GM12878 (cell line): ENCODE data around the gene KRT20. TPM values are rescaled to one million over a fixed set of nuclear protein-coding genes. Genes with fewer than 3 reads are reported as not detected.
"Not testable (repeated sequence)": the region's sequence is repeated elsewhere in the genome, so short reads cannot be mapped to it uniquely, and the experiment has no call there.

Experiments used
- ATAC-seq: fragments of 200-7000 bp; cut with Tn5 transposase; 3 replicates; pipeline ENCODE4 v1.9.1; 2020; ENCODE audit warnings: mild to moderate bottlenecking, moderate library complexity
- BruUV-seq: library from RNA; stranded (reverse); fragments of 400-500 nt; replicated peaks from 2 replicates; lab custom pipeline; 2021; lab: Mats Ljungman, UMichigan
- CTCF ChIA-PET: fragments of 300-600 bp; sonication (Branson Sonifier 250); formaldehyde crosslinking; extraction: SDS; loops from one replicate; lab custom pipeline; 2021; ENCODE audit warnings: inconsistent platforms; lab: Yijun Ruan, JAX
- POLR2A ChIA-PET: fragments of 350-600 bp; formaldehyde crosslinking; extraction: SDS; loops from one replicate; lab custom pipeline; 2021; ENCODE audit warnings: inconsistent platforms; lab: Charles Lee
- RAD21 ChIA-PET: fragments of 300-600 bp; sonication (Branson Sonifier 250); formaldehyde crosslinking; loops from one replicate; lab custom pipeline; 2023; ENCODE audit warnings: antibody characterized with exemption; ENCODE audit not compliant: unreplicated experiment; lab: Charles Lee
- SMC1A ChIA-PET: fragments of 300-600 bp; sonication (Branson Sonifier 250); formaldehyde crosslinking; loops from one replicate; lab custom pipeline; 2023; ENCODE audit not compliant: unreplicated experiment, uncharacterized antibody; lab: Charles Lee
- DNase-seq: peaks from one replicate; pipeline ENCODE4 v3.0.0-alpha.2; 2011; ENCODE audit warnings: low read depth, low spot score
- FAIRE-seq: peaks from 3 replicates; lab custom pipeline; 2011; peaks lifted over from hg19 to GRCh38; lab: Jason Lieb, UNC
- H2AFZ ChIP-seq: 2 replicates; pipeline ENCODE4 v1.6.0; 2011; ENCODE audit warnings: low read depth, low read length, control low read depth; ENCODE audit not compliant: control insufficient read depth
- H3K27ac ChIP-seq: 2 replicates; pipeline ENCODE4 v1.5.1; 2011; ENCODE audit warnings: control low read depth; ENCODE audit not compliant: control insufficient read depth, insufficient read depth
- H3K27me3 ChIP-seq, 2 experiments: replicated peaks in 1 of 2; 2 replicates each; pipeline versions ENCODE4 v1.6.0 to v1.6.1; 2011; ENCODE audit warnings: low read length in 1 of 2; ENCODE audit not compliant: control insufficient read depth in 2 of 2, insufficient read depth in 2 of 2
- H3K36me3 ChIP-seq, 2 experiments: 2 replicates each; pipeline ENCODE4 v1.5.1; 2011; ENCODE audit warnings: low read length in 1 of 2; ENCODE audit not compliant: control insufficient read depth in 2 of 2, insufficient read depth in 2 of 2
- H3K4me1 ChIP-seq: 2 replicates; pipeline ENCODE4 v1.6.1; 2011; ENCODE audit warnings: mild to moderate bottlenecking, low read length, moderate library complexity, mixed read lengths; ENCODE audit not compliant: control insufficient read depth, insufficient read depth
- H3K4me2 ChIP-seq: 2 replicates; pipeline ENCODE4 v1.6.0; 2011; ENCODE audit warnings: control low read depth; ENCODE audit not compliant: control insufficient read depth, insufficient read depth
- H3K4me3 ChIP-seq: fragments of 200-600 bp; sonication (generic); 2 replicates; pipeline ENCODE4 v1.5.1; 2016
- H3K79me2 ChIP-seq: 2 replicates; pipeline ENCODE4 v1.6.0; 2011; ENCODE audit warnings: low read length; ENCODE audit not compliant: control insufficient read depth, insufficient read depth
- H3K9ac ChIP-seq: 2 replicates; pipeline ENCODE4 v1.8.0; 2011; ENCODE audit warnings: low read length, control low read depth, mixed read lengths; ENCODE audit not compliant: control insufficient read depth, insufficient read depth
- H3K9me3 ChIP-seq: replicated peaks from 3 replicates; pipeline ENCODE4 v1.5.1; 2011; ENCODE audit warnings: mild to moderate bottlenecking, low read length; ENCODE audit not compliant: control insufficient read depth, insufficient read depth
- H4K20me1 ChIP-seq: 2 replicates; pipeline ENCODE4 v1.6.0; 2011; ENCODE audit not compliant: control insufficient read depth, insufficient read depth
- RAD51 ChIP-seq: fragments of 450-650 bp; IDR thresholded peaks from 2 replicates; pipeline ENCODE4 v1.6.1; 2016; ENCODE audit warnings: moderate library complexity, mild to moderate bottlenecking, inconsistent platforms
- SMARCA5 ChIP-seq: fragments of 450-650 bp; IDR thresholded peaks from 2 replicates; pipeline ENCODE4 v1.6.1; 2017; ENCODE audit warnings: mild to moderate bottlenecking
- WGBS: methylation state at CpG from one replicate; pipeline ENCODE4 v1.1.6; 2016; ENCODE audit warnings: low lambda C conversion rate; ENCODE audit not compliant: insufficient replicate concordance, insufficient coverage; ENCODE audit errors: missing lambda C conversion rate; 5-methylcytosine and 5-hydroxymethylcytosine counted together
- in situ Hi-C: fragments of 300-500 bp; cut with MboI; formaldehyde crosslinking; loops from 9 replicates; pipeline ENCODE4 v1.14.3; 2018; ENCODE audit warnings: mixed read lengths
- intact Hi-C: fragments of 100-400 bp; cut with micrococcal nuclease; formaldehyde crosslinking; loops from one replicate; pipeline ENCODE4 v1.14.2; 2022; ENCODE audit not compliant: unreplicated experiment
- polyA plus RNA-seq, 11 experiments: library from polyadenylated mRNA; depleted of rRNA in 4 of 11; unstranded in 6 of 11; stranded (reverse) in 5 of 11; fragments of >200 nt; fragmentation: Nextera tagmentation in 4 of 11; fragmentation: Illumina TruSeq in 1 of 11; extraction: Ambion mirVana in 4 of 11; extraction: Trizol in 1 of 11; gene quantifications; 1 replicate in 1 of 11; 2 replicates in 10 of 11; pipeline versions ENCODE4 v1.2.1 to v1.2.3, GENCODE V29; 2011 to 2016; ENCODE audit warnings: inconsistent platforms in 2 of 11, missing spikeins in 2 of 11, low read depth in 1 of 11
- total RNA-seq, 4 experiments: library from RNA; depleted of rRNA in 3 of 4; stranded (reverse); fragments of >200 nt in 3 of 4; fragmentation: Illumina TruSeq in 1 of 4; extraction: Trizol in 1 of 4; gene quantifications; 2 replicates each; pipeline versions ENCODE4 v1.2.1 to v1.2.3, GENCODE V29; 2013 to 2021

KRT20 gene
- total and polyA plus RNA-seq, 10 of the 15 experiments (the other 5 are each of a cell fraction or from before 2014, with no cell fraction given) = 0.23 TPM; not detected in 9

DNA sequence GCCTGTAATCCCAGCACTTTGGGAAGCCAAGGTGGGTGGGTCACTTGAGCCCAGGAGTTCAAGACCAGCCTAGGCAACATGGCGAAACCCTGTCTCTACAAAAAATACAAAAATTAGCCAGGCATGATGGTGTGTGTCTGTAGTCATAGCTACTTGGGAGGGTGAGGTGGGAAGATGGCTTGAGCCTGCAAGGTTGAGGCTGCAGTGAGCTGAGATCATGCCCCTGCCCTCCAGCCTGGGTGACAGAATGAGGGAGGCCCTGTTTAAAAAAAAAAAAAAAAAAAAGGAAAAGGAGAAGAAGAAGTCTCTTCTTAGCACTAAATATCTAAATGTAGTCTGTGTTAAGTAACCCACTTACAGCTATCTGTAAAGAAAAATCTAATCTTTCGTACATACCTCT lies 32.1 kb upstream of the KRT20 start:
- intact Hi-C loops, H3K27me3 ChIP-seq, DNase-seq, FAIRE-seq, H3K27ac ChIP-seq, H3K9ac ChIP-seq, H3K9me3 ChIP-seq, H4K20me1 ChIP-seq, RAD21 ChIA-PET, H3K4me2 ChIP-seq, BruUV-seq, ATAC-seq, H2AFZ ChIP-seq, in situ Hi-C loops, H3K36me3 ChIP-seq, H3K79me2 ChIP-seq, H3K4me3 ChIP-seq: not testable (repeated sequence)
- 34% methylated on average over 2 of the region's 2 CpGs for WGBS
- ChIA-PET SMC1A (interaction anchor here (0.8 kb wide), 2 partner anchors 11 to 746 kb away, joined by 3 read pairs; no protein-coding TSS in a partner anchor), CTCF (interaction anchor here (0.8 to 1.1 kb wide), 3 partner anchors 16 to 746 kb away, joined by 3 read pairs; no protein-coding TSS in a partner anchor), POLR2A (interaction anchor here (0.7 kb wide), 1 partner anchor 1118 kb away, joined by 4 read pairs; no protein-coding TSS in a partner anchor)
- H3K4me1 ChIP-seq = peaks cover 14% of the 10 kb centered on the region; the same call in 1 of the 2 replicates

GRCh38 chr17:40916366-40916765 lies 31.3 kb upstream of the KRT20 start:
- TF ChIP-seq SMARCA5 = 0 out of 2 replicates have a peak, but pooled peaks have one; percentile 38
- no peak for TF ChIP-seq RAD51
- DNase-seq (no peak), FAIRE-seq (no peak), ATAC-seq (no peak)
- intact Hi-C loops = no loop called here
- H2AFZ ChIP-seq = no peak overlapping the region
- H3K4me2 ChIP-seq = peak overlapping the region; percentile 55
- CTCF ChIA-PET = interaction anchor here (0.6 to 1.8 kb wide), 5 partner anchors 389 to 747 kb away, joined by 3 to 5 read pairs (median 4); no protein-coding TSS in a partner anchor
- SMC1A ChIA-PET = interaction anchor here (1.2 kb wide), 1 partner anchor 8 kb away, joined by 3 read pairs; no protein-coding TSS in a partner anchor
- no peaks in the 10 kb centered on the region for H3K27me3 ChIP-seq
- RAD21 ChIA-PET = interaction anchor here (1.3 to 1.4 kb wide), 2 partner anchors 189 to 747 kb away, joined by 3 to 4 read pairs; no protein-coding TSS in a partner anchor
- 0% methylated on average over 1 of the region's 1 CpG for WGBS
- no peak overlapping the region for H3K27ac ChIP-seq
- H3K4me3 ChIP-seq = no peak overlapping the region
- no peak overlapping the region for H3K9ac ChIP-seq
- peaks cover 14% of the 10 kb centered on the region; the same call in 1 of the 2 replicates for H3K4me1 ChIP-seq
- H3K36me3 ChIP-seq = no peaks in the 10 kb centered on the region
- no peaks in the 10 kb centered on the region for H3K79me2 ChIP-seq
- POLR2A ChIA-PET = no interaction called here
- in situ Hi-C loops = no loop called here
- no peaks in the 10 kb centered on the region for H3K9me3 ChIP-seq
- no peaks in the 10 kb centered on the region for H4K20me1 ChIP-seq
- BruUV-seq = no TSS peak
